A673 (cell line): ENCODE data around the gene RNF144B.

Source experiments
- EZH2 ChIP-seq: fragments of 200-600 bp; sonication (generic); IDR thresholded peaks from 2 replicates; pipeline ENCODE4 v1.6.1; 2017; ENCODE audit warnings: borderline replicate concordance, low read depth, mild to moderate bottlenecking, mixed read lengths, antibody characterized with exemption, low read length; ENCODE audit not compliant: poor library complexity, severe bottlenecking
- TF ChIP-seq, protein P1 (sequence below): fragments of 300-800, 200-600 bp; sonication (generic); conservative IDR thresholded peaks from 2 replicates; pipeline ENCODE4 v1.5.1; 2017; ENCODE audit warnings: low read depth, mild to moderate bottlenecking, antibody characterized with exemption, low read length, moderate library complexity, mixed read lengths

DNA sequence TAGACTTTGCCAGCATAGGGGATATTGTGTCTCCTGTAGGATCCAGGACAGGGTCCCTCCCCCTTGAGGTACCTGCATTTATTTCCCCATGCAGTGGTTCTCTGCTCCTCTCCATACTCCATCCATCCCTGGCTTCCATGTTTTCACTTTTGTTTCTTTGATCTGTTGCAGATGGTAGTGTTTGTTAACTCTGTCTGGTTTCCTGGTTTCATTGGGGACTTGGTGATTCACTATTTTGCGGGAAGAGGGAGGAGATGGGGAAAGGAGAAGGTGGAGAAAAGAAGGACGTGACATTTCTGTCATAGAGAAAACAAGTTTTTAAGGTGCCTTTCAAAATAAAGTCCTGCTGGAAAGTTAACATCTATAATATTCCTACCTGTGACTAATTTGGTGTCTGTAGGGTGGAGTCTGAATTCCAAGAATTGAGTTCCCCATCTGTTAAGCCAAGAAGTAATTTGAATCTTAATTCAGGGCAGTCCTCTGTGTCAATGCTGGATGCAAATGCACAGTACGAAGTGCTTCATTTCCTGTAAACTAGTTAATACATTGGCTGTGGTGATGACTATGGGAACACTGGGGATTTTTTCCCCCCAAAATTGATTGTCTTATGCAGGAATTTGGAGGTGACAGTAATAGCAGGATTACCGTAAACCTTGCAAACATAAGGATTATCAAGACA, 6.9 kb upstream of the RNF144B start:
- TF ChIP-seq EZH2 = no peak
- TF ChIP-seq, protein P1, sequence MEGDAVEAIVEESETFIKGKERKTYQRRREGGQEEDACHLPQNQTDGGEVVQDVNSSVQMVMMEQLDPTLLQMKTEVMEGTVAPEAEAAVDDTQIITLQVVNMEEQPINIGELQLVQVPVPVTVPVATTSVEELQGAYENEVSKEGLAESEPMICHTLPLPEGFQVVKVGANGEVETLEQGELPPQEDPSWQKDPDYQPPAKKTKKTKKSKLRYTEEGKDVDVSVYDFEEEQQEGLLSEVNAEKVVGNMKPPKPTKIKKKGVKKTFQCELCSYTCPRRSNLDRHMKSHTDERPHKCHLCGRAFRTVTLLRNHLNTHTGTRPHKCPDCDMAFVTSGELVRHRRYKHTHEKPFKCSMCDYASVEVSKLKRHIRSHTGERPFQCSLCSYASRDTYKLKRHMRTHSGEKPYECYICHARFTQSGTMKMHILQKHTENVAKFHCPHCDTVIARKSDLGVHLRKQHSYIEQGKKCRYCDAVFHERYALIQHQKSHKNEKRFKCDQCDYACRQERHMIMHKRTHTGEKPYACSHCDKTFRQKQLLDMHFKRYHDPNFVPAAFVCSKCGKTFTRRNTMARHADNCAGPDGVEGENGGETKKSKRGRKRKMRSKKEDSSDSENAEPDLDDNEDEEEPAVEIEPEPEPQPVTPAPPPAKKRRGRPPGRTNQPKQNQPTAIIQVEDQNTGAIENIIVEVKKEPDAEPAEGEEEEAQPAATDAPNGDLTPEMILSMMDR = no peak
